Activated B cell treated with CpG ODN at 0.5 μM for 24 hours (primary cell): Measurements from ENCODE around the gene CDC27. TPM values are rescaled to one million over a fixed set of nuclear protein-coding genes. Genes with fewer than 3 reads are reported as not detected.
"Not testable (repeated sequence)": the region's sequence is repeated elsewhere in the genome, so short reads cannot be mapped to it uniquely, and the experiment has no call there.

ENCODE experiments used
- ATAC-seq: fragments of 200-7000 bp; cut with Tn5 transposase; one replicate; pipeline ENCODE4 v1.10.0; 2021; ENCODE audit warnings: low read depth, mild to moderate bottlenecking, moderate library complexity
- CTCF ChIA-PET: fragments of 350-600 bp; sonication (Branson Sonifier 250); formaldehyde crosslinking; loops from one replicate; lab custom pipeline; 2021; ENCODE audit warnings: antibody characterized with exemption; lab: Charles Lee
- POLR2A ChIA-PET: fragments of 350-600 bp; sonication (Branson Sonifier 250); formaldehyde crosslinking; loops from one replicate; lab custom pipeline; 2021; ENCODE audit warnings: antibody characterized with exemption; lab: Charles Lee
- DNase-seq: peaks from one replicate; pipeline ENCODE4 v3.0.0; 2022
- H3K27ac Mint-ChIP-seq: one replicate; pipeline ENCODE4 v1.8.0; 2020; ENCODE audit warnings: mixed read lengths
- H3K27me3 Mint-ChIP-seq: one replicate; pipeline ENCODE4 v1.8.0; 2021; ENCODE audit warnings: mixed read lengths
- H3K36me3 Mint-ChIP-seq: one replicate; pipeline ENCODE4 v1.8.0; 2021; ENCODE audit warnings: low read depth, mixed read lengths
- H3K4me1 Mint-ChIP-seq: one replicate; pipeline ENCODE4 v1.8.0; 2021; ENCODE audit warnings: mixed read lengths
- H3K4me3 Mint-ChIP-seq: one replicate; pipeline ENCODE4 v1.8.0; 2020; ENCODE audit warnings: mild to moderate bottlenecking, mixed read lengths
- H3K9me3 Mint-ChIP-seq: one replicate; pipeline ENCODE4 v1.8.0; 2020; ENCODE audit warnings: mixed read lengths
- CTCF ChIP-seq: fragments of 200-600 bp; IDR thresholded peaks from one replicate; pipeline ENCODE4 v1.8.0; 2022; ENCODE audit warnings: antibody characterized with exemption, mild to moderate bottlenecking
- intact Hi-C: fragments of 100-400 bp; cut with micrococcal nuclease; formaldehyde crosslinking; loops from one replicate; pipeline ENCODE4 v1.15.1; 2024
- total RNA-seq: library from RNA; stranded (reverse); gene quantifications from 2 replicates; pipeline ENCODE4 v1.2.3, GENCODE V29; 2022

Gene CDC27
- total RNA-seq, 1 donor from 2014 or later: 72.5 TPM

GRCh38 chr17:47162013-47162622, 27.0 kb downstream of the CDC27 start:
- CTCF ChIA-PET: interaction anchor here (1.1 to 1.2 kb wide), 2 partner anchors 153 to 454 kb away, joined by 3 read pairs; no protein-coding TSS in a partner anchor
- peak overlapping the region; percentile 67 for H3K4me3 Mint-ChIP-seq
- H3K36me3 Mint-ChIP-seq: peaks cover 60% of the 10 kb centered on the region
- TF ChIP-seq CTCF: no peak
- ATAC-seq: no peak
- H3K27ac Mint-ChIP-seq: peak overlapping the region; percentile 92
- no peaks in the 10 kb centered on the region for H3K27me3 Mint-ChIP-seq
- no peaks in the 10 kb centered on the region for H3K9me3 Mint-ChIP-seq
- no peak for DNase-seq
- intact Hi-C loops: loop anchor here (5.0 kb wide), 1 partner anchor 155 kb away; no protein-coding TSS in a partner anchor
- POLR2A ChIA-PET: interaction anchor here (0.6 to 1.2 kb wide), 2 partner anchors 27 to 43 kb away, joined by 4 to 5 read pairs; partner anchors contain the start of gene CDC27
- H3K4me1 Mint-ChIP-seq: peaks cover 32% of the 10 kb centered on the region

- H3K4me1 Mint-ChIP-seq: peaks cover 33% of the 10 kb centered on the region
- DNase-seq (no peak), ATAC-seq (no peak)
- no peak overlapping the region for H3K4me3 Mint-ChIP-seq
- no peak overlapping the region for H3K27ac Mint-ChIP-seq
- ChIA-PET CTCF (no interaction called here), POLR2A (no interaction called here)
- H3K27me3 Mint-ChIP-seq: no peaks in the 10 kb centered on the region
- intact Hi-C loops: loop anchor here (10.0 kb wide), 1 partner anchor 455 kb away; no protein-coding TSS in a partner anchor
- TF ChIP-seq CTCF: no peak
- peaks cover 55% of the 10 kb centered on the region for H3K36me3 Mint-ChIP-seq
- no peaks in the 10 kb centered on the region for H3K9me3 Mint-ChIP-seq
These were observed 29.8 kb downstream of the CDC27 start for GRCh38 chr17:47159315-47159714.

GRCh38 chr17:47145351-47145750, 43.7 kb downstream of the CDC27 start:
- no peaks in the 10 kb centered on the region for H3K27me3 Mint-ChIP-seq
- H3K4me1 Mint-ChIP-seq: no peaks in the 10 kb centered on the region
- ChIA-PET CTCF (no interaction called here), POLR2A (no interaction called here)
- H3K9me3 Mint-ChIP-seq: no peaks in the 10 kb centered on the region
- DNase-seq: no peak
- intact Hi-C loops: no loop called here
- H3K36me3 Mint-ChIP-seq: peaks cover 73% of the 10 kb centered on the region
- H3K27ac Mint-ChIP-seq: no peak overlapping the region
- H3K4me3 Mint-ChIP-seq: no peak overlapping the region
- TF ChIP-seq CTCF: no peak
- ATAC-seq: no peak

GRCh38 chr17:47135235-47135634, 53.9 kb downstream of the CDC27 start:
- Mint-ChIP-seq H3K4me1 (peaks cover 5% of the 10 kb centered on the region), H3K36me3 (peaks cover 57% of the 10 kb centered on the region), H3K27me3 (no peaks in the 10 kb centered on the region), H3K27ac (no peak overlapping the region), H3K9me3 (no peaks in the 10 kb centered on the region), H3K4me3 (no peak overlapping the region)
- DNase-seq: no peak
- intact Hi-C loops: no loop called here
- POLR2A ChIA-PET: no interaction called here
- TF ChIP-seq CTCF: no peak
- CTCF ChIA-PET: no interaction called here
- no peak for ATAC-seq

- H3K9me3 Mint-ChIP-seq, H3K27me3 Mint-ChIP-seq, H3K4me3 Mint-ChIP-seq, DNase-seq, H3K27ac Mint-ChIP-seq, ATAC-seq, intact Hi-C loops, H3K4me1 Mint-ChIP-seq, CTCF ChIA-PET: not testable (repeated sequence)
- peaks cover 50% of the 10 kb centered on the region for H3K36me3 Mint-ChIP-seq
- POLR2A ChIA-PET: interaction anchor here (0.7 kb wide), 1 partner anchor 33 kb away, joined by 5 read pairs; no protein-coding TSS in a partner anchor
These were observed 54.7 kb downstream of the CDC27 start for GRCh38 chr17:47134354-47134753.
